GM10266 (cell line): ENCODE measurements around the gene CKMT1B.
"Not testable (repeated sequence)": the region's sequence is repeated elsewhere in the genome, so short reads cannot be mapped to it uniquely, and the experiment has no call there.

Source experiments
- DNase-seq: peaks from one replicate; pipeline ENCODE4 v3.0.0; 2012; ENCODE audit errors: extremely low spot score
- CTCF ChIP-seq: IDR thresholded peaks from 2 replicates; pipeline ENCODE4 v1.5.1; 2012; ENCODE audit warnings: mild to moderate bottlenecking, low read depth; ENCODE audit not compliant: control insufficient read depth, insufficient read depth; ENCODE audit errors: missing control alignments

CKMT1B gene

GRCh38 chr15:43593328-43594190 lies at the start of gene CKMT1B:
TSS of gene CKMT1B (plus strand) at chr15:43594027. CDS start at chr15:43594219, 192 bp downstream.
- not testable (repeated sequence) for DNase-seq

- no peak for TF ChIP-seq CTCF
Measured at GRCh38 chr15:43544266-43544665, 49.6 kb upstream of the CKMT1B start.

GRCh38 chr15:43545426-43545825 lies 48.4 kb upstream of the CKMT1B start:
- TF ChIP-seq CTCF, result no peak
- no peak for DNase-seq

More at GRCh38 chr15:43544266-43544665, 49.6 kb upstream of the CKMT1B start:
- no peak for DNase-seq

- no peak for TF ChIP-seq CTCF
- DNase-seq, result no peak
Measured at GRCh38 chr15:43547539-43547938, 46.3 kb upstream of the CKMT1B start.

- DNase-seq, result no peak
- no peak for TF ChIP-seq CTCF
Measured at GRCh38 chr15:43550527-43551363, 43.1 kb upstream of the CKMT1B start.

GRCh38 chr15:43552256-43552655 lies 41.6 kb upstream of the CKMT1B start:
- no peak for DNase-seq
- no peak for TF ChIP-seq CTCF

GRCh38 chr15:43552986-43553385 lies 40.8 kb upstream of the CKMT1B start:
- no peak for TF ChIP-seq CTCF
- DNase-seq, result no peak

- DNase-seq, result not testable (repeated sequence)
Measured at GRCh38 chr15:43562753-43563152, 31.1 kb upstream of the CKMT1B start.

GRCh38 chr15:43563793-43564192 lies 30.0 kb upstream of the CKMT1B start:
- not testable (repeated sequence) for DNase-seq

- not testable (repeated sequence) for DNase-seq
Measured at GRCh38 chr15:43566615-43567014, 27.2 kb upstream of the CKMT1B start.

- DNase-seq, result not testable (repeated sequence)
Measured at GRCh38 chr15:43574607-43575006, 19.2 kb upstream of the CKMT1B start.

- DNase-seq, result not testable (repeated sequence)
Measured at GRCh38 chr15:43589778-43590466, 3.9 kb upstream of the CKMT1B start, which contains the start of gene PPIP5K1. TSS of gene PPIP5K1 (minus strand) at chr15:43590208. CDS start at chr15:43584504, 5,704 bp downstream.
